B cell (primary cell): ENCODE results near the gene NPTXR. TPM values are rescaled to one million over a fixed set of nuclear protein-coding genes. Genes with fewer than 3 reads are reported as not detected.

Experiments
- ATAC-seq: fragments of 200-7000 bp; cut with Tn5 transposase; one replicate; pipeline ENCODE4 v1.10.0; 2021; ENCODE audit warnings: low read depth, mild to moderate bottlenecking, moderate number of reproducible peaks, moderate library complexity
- CTCF ChIA-PET: fragments of 350-600 bp; sonication (Branson Sonifier 250); formaldehyde crosslinking; loops from one replicate; lab custom pipeline; 2021; ENCODE audit warnings: antibody characterized with exemption, inconsistent platforms; lab: Charles Lee
- POLR2A ChIA-PET: fragments of 350-600 bp; sonication (Branson Sonifier 250); formaldehyde crosslinking; loops from one replicate; lab custom pipeline; 2021; ENCODE audit warnings: antibody characterized with exemption; lab: Charles Lee
- DNase-seq: peaks from one replicate; pipeline ENCODE4 v3.0.0; 2013
- H2AFZ ChIP-seq: 2 replicates; pipeline ENCODE4 v1.6.1; 2012; ENCODE audit warnings: mild to moderate bottlenecking, low read depth, low read length; ENCODE audit not compliant: insufficient read depth, poor library complexity, severe bottlenecking
- H3K27ac ChIP-seq, 2 donors: 1 replicate in 1 of 2; 2 replicates in 1 of 2; pipeline ENCODE4 v1.5.1; 2012 to 2013; ENCODE audit warnings: low read length in 2 of 2, mild to moderate bottlenecking in 2 of 2, moderate library complexity in 1 of 2
- H3K27me3 ChIP-seq, 4 experiments: fragments of 200-600 bp in 1 of 4; sonication (generic) in 1 of 4; replicated peaks in 1 of 4; 1 replicate in 2 of 4; 2 replicates in 2 of 4; pipeline versions ENCODE4 v1.6.1 to v1.7.0; 2013 to 2016; ENCODE audit warnings: low read length in 3 of 4, mild to moderate bottlenecking in 2 of 4, mixed read lengths in 1 of 4, moderate library complexity in 1 of 4; ENCODE audit not compliant: insufficient read depth in 4 of 4, control insufficient read depth in 3 of 4; ENCODE audit errors: control extremely low read depth in 1 of 4
- H3K36me3 ChIP-seq, 2 experiments: replicated peaks in 1 of 2; 1 replicate in 1 of 2; 2 replicates in 1 of 2; pipeline versions ENCODE4 v1.6.1 to v1.7.1; 2013; ENCODE audit warnings: low read length in 1 of 2; ENCODE audit not compliant: insufficient read depth in 2 of 2, control insufficient read depth in 1 of 2; ENCODE audit errors: control extremely low read depth in 1 of 2, extremely low read depth in 1 of 2
- H3K4me1 ChIP-seq, 2 donors: fragments of 200-600 bp in 1 of 2; sonication (generic) in 1 of 2; 1 replicate in 1 of 2; 2 replicates in 1 of 2; pipeline versions ENCODE4 v1.5.1 to v1.6.1; 2013 to 2017; ENCODE audit warnings: low read length in 2 of 2; ENCODE audit not compliant: control insufficient read depth in 2 of 2, insufficient read depth in 2 of 2
- H3K4me2 ChIP-seq: replicated peaks from 2 replicates; pipeline ENCODE3; 2012; ENCODE audit warnings: mild to moderate bottlenecking, low read depth, low read length; ENCODE audit not compliant: poor library complexity, severe bottlenecking
- H3K4me3 ChIP-seq, 5 experiments: fragments of 200-600 bp in 1 of 5; sonication (generic) in 1 of 5; 1 replicate in 3 of 5; 2 replicates in 2 of 5; pipeline versions ENCODE4 v1.5.1 to v1.7.0; 2011 to 2016; ENCODE audit warnings: low read length in 4 of 5, mild to moderate bottlenecking in 4 of 5, low read depth in 2 of 5, control low read depth in 1 of 5, moderate library complexity in 1 of 5; ENCODE audit not compliant: insufficient read depth in 1 of 5; ENCODE audit errors: control extremely low read depth in 1 of 5, extremely low read depth in 1 of 5
- H3K79me2 ChIP-seq: fragments of 200-600 bp; sonication (generic); one replicate; pipeline ENCODE4 v1.6.0; 2016; ENCODE audit warnings: low read length; ENCODE audit not compliant: control insufficient read depth, insufficient read depth
- H3K9ac ChIP-seq: fragments of 200-600 bp; sonication (generic); 2 replicates; pipeline ENCODE4 v1.6.1; 2017; ENCODE audit warnings: mild to moderate bottlenecking, low read length, moderate library complexity
- H3K9me3 ChIP-seq, 3 donors: one replicate each; pipeline versions ENCODE4 v1.6.1 to v1.7.1; 2013; ENCODE audit warnings: low read length in 2 of 3; ENCODE audit not compliant: control insufficient read depth in 2 of 3, insufficient read depth in 1 of 3; ENCODE audit errors: control extremely low read depth in 1 of 3
- H4K20me1 ChIP-seq: 2 replicates; pipeline ENCODE4 v1.6.0; 2012; ENCODE audit warnings: mild to moderate bottlenecking, low read length; ENCODE audit not compliant: insufficient read depth, control insufficient read depth, poor library complexity, severe bottlenecking
- H3K27ac Mint-ChIP-seq: one replicate; pipeline ENCODE4 v1.8.0; 2021; ENCODE audit warnings: mixed read lengths
- H3K27me3 Mint-ChIP-seq: one replicate; pipeline ENCODE4 v1.8.0; 2021; ENCODE audit warnings: mixed read lengths
- H3K4me1 Mint-ChIP-seq: one replicate; pipeline ENCODE4 v1.8.0; 2021; ENCODE audit warnings: mixed read lengths
- H3K4me3 Mint-ChIP-seq: one replicate; pipeline ENCODE4 v1.8.0; 2021; ENCODE audit warnings: mixed read lengths
- H3K9me3 Mint-ChIP-seq: one replicate; pipeline ENCODE4 v1.8.0; 2022; ENCODE audit warnings: mixed read lengths; ENCODE audit not compliant: insufficient read depth
- EZH2 ChIP-seq: IDR thresholded peaks from 2 replicates; pipeline ENCODE4 v1.6.1; 2012; ENCODE audit warnings: borderline replicate concordance, low read depth, mild to moderate bottlenecking, moderate library complexity, low read length; ENCODE audit not compliant: insufficient read depth, poor library complexity, severe bottlenecking
- WGBS: methylation state at CpG from one replicate; pipeline ENCODE4 v1.1.5; 2013; ENCODE audit warnings: missing lambda C conversion rate; ENCODE audit not compliant: insufficient coverage; 5-methylcytosine and 5-hydroxymethylcytosine counted together
- intact Hi-C: fragments of 100-400 bp; cut with micrococcal nuclease; formaldehyde crosslinking; loops from one replicate; pipeline ENCODE4 v1.10.0; 2022
- polyA plus RNA-seq: library from polyadenylated mRNA; depleted of rRNA; stranded (reverse); fragments of >200 nt; gene quantifications from 2 replicates; pipeline ENCODE4 v1.2.3, GENCODE V29; 2012
- total RNA-seq, 2 donors: library from RNA; stranded (reverse); fragments of 120-200 nt in 1 of 2; gene quantifications; 1 replicate in 1 of 2; 2 replicates in 1 of 2; pipeline versions ENCODE4 v1.2.3 to v1.2.4, GENCODE V29; 2013 to 2022
- TF ChIP-seq, protein P1 (sequence below): fragments of 200-600 bp; IDR thresholded peaks from one replicate; pipeline ENCODE4 v1.8.0; 2022; ENCODE audit warnings: antibody characterized with exemption, mild to moderate bottlenecking

Gene NPTXR
- total and polyA plus RNA-seq, 2 donors (not counting 1 experiment from before 2014, with no cell fraction given) = 0.16 to 0.71 TPM

DNA sequence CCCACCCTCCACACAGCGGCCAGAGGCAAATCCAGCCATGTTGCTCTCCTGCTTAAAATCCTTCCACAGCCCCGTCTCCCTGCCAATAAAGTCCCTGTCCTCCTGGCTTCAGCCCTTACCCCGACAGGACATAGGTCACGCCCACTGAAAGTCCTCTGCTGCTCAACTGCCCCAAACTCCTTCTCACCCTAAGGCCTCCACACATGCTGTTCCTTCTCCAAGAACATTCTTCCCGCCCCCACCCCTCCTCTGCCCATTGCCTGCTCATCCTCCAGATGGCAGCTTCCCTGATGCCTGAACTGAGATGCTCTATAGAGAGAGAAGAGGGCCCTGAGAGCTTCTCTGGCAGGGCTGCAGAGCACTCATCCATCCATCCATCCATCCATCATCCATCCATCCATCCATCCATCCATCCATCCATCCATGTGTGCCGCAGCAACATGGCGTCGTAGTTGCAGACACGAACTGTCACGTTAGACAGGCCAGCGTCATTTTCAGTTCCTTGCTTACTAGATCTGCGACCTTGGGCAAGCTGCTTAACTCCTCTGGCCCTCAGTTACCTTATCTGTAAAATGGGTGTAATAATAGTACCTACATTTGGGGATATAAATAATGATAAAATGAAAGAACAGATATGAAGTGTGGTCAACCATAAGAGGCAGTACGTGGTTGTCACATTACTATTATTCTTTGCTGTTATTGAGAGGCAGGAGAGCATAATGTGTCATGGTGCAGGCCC is 9.4 kb downstream of the NPTXR start:
- Mint-ChIP-seq H3K4me1 (no peaks in the 10 kb centered on the region), H3K27ac (no peak overlapping the region), H3K4me3 (no peak overlapping the region), H3K9me3 (no peaks in the 10 kb centered on the region), H3K27me3 (peaks cover 33% of the 10 kb centered on the region)
- Histone ChIP-seq H3K4me1 (no peaks in the 10 kb centered on the region), H3K36me3 (no peaks in the 10 kb centered on the region), H3K4me3 (no peak overlapping the region), H4K20me1 (no peaks in the 10 kb centered on the region), H3K4me2 (no peak overlapping the region), H3K79me2 (no peaks in the 10 kb centered on the region), H3K9me3 (peaks cover 0 to 3% (median 0%) of the 10 kb centered on the region in 3 donors), H3K27me3 (peaks cover 0 to 12% (median 0%) of the 10 kb centered on the region in 4 experiments), H3K9ac (no peak overlapping the region), H3K27ac (no peak overlapping the region), H2AFZ (no peak overlapping the region)
- TF ChIP-seq EZH2 = no peak
- TF ChIP-seq, protein P1, sequence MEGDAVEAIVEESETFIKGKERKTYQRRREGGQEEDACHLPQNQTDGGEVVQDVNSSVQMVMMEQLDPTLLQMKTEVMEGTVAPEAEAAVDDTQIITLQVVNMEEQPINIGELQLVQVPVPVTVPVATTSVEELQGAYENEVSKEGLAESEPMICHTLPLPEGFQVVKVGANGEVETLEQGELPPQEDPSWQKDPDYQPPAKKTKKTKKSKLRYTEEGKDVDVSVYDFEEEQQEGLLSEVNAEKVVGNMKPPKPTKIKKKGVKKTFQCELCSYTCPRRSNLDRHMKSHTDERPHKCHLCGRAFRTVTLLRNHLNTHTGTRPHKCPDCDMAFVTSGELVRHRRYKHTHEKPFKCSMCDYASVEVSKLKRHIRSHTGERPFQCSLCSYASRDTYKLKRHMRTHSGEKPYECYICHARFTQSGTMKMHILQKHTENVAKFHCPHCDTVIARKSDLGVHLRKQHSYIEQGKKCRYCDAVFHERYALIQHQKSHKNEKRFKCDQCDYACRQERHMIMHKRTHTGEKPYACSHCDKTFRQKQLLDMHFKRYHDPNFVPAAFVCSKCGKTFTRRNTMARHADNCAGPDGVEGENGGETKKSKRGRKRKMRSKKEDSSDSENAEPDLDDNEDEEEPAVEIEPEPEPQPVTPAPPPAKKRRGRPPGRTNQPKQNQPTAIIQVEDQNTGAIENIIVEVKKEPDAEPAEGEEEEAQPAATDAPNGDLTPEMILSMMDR = no peak
- DNase-seq (no peak), ATAC-seq (no peak)
- 90% methylated on average over 12 of the region's 13 CpGs for WGBS
- CTCF ChIA-PET = interaction anchor here (1.1 kb wide), 1 partner anchor 9 kb away, joined by 4 read pairs; the partner anchor contains the start of gene NPTXR
- POLR2A ChIA-PET = no interaction called here
- intact Hi-C loops = no loop called here

DNA sequence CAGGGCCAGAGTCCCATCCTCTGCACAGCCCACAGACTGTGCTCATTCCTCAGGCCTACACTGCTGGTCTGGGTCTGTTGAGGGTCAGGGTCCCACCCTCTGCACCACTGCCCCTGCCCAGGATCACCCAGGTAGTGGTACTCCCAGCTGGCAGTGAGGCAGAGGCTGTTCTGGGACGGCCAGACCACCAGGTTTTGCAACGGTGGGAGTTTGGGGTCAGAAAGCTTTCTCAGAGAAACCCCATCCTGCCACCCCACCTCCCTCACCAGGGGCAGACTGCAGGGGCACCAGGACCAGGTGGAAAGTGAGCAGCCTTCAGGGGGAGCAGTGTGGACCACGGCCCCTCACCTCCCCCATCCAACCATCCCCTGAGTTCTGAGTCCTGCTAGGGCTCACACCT is 10.8 kb downstream of the NPTXR start:
- Histone ChIP-seq H3K9ac (no peak overlapping the region), H2AFZ (no peak overlapping the region), H4K20me1 (no peaks in the 10 kb centered on the region), H3K4me3 (no peak overlapping the region), H3K27me3 (peaks cover 0 to 9% (median 0%) of the 10 kb centered on the region in 4 experiments), H3K4me2 (no peak overlapping the region), H3K4me1 (no peaks in the 10 kb centered on the region), H3K36me3 (no peaks in the 10 kb centered on the region), H3K27ac (no peak overlapping the region), H3K9me3 (peaks cover 0 to 11% (median 0%) of the 10 kb centered on the region in 3 donors), H3K79me2 (no peaks in the 10 kb centered on the region)
- ATAC-seq (no peak), DNase-seq (no peak)
- Mint-ChIP-seq H3K9me3 (no peaks in the 10 kb centered on the region), H3K27me3 (peaks cover 26% of the 10 kb centered on the region), H3K27ac (no peak overlapping the region), H3K4me1 (no peaks in the 10 kb centered on the region), H3K4me3 (no peak overlapping the region)
- 83% methylated on average over 2 of the region's 3 CpGs for WGBS
- ChIA-PET CTCF (no interaction called here), POLR2A (no interaction called here)
- intact Hi-C loops = no loop called here
- TF ChIP-seq EZH2 = no peak
- TF ChIP-seq, protein P1 = no peak
